Sigmoid colon (tissue), 4 donors: ENCODE results near the gene CNTNAP1.

Source experiments
- EP300 ChIP-seq, 4 donors: sonication (generic); formaldehyde crosslinking; IDR thresholded peaks; one replicate each; pipeline ENCODE4 v1.6.1; 2017; ENCODE audit warnings: antibody characterized with exemption in 4 of 4
- POLR2A ChIP-seq, 2 donors: fragments of 450-650 bp; IDR thresholded peaks; one replicate each; pipeline ENCODE4 v1.6.1; 2016; ENCODE audit warnings: antibody characterized with exemption in 2 of 2, mild to moderate bottlenecking in 2 of 2, moderate library complexity in 2 of 2
- TF ChIP-seq, protein P1 (sequence below), 4 experiments: fragments of 450-650 bp in 3 of 4; fragments of 200-600 bp in 1 of 4; IDR thresholded peaks; one replicate each; pipeline ENCODE4 v1.5.1; 2016 to 2019; ENCODE audit warnings: antibody characterized with exemption in 4 of 4, mild to moderate bottlenecking in 3 of 4, moderate library complexity in 2 of 4

- TF ChIP-seq EP300 (IDR thresholded peaks at IDR 0.05) (peak in 2 of 4 donors; percentile 62 to 86), POLR2A (IDR thresholded peaks at IDR 0.05) (no peak)
- TF ChIP-seq, protein P1, sequence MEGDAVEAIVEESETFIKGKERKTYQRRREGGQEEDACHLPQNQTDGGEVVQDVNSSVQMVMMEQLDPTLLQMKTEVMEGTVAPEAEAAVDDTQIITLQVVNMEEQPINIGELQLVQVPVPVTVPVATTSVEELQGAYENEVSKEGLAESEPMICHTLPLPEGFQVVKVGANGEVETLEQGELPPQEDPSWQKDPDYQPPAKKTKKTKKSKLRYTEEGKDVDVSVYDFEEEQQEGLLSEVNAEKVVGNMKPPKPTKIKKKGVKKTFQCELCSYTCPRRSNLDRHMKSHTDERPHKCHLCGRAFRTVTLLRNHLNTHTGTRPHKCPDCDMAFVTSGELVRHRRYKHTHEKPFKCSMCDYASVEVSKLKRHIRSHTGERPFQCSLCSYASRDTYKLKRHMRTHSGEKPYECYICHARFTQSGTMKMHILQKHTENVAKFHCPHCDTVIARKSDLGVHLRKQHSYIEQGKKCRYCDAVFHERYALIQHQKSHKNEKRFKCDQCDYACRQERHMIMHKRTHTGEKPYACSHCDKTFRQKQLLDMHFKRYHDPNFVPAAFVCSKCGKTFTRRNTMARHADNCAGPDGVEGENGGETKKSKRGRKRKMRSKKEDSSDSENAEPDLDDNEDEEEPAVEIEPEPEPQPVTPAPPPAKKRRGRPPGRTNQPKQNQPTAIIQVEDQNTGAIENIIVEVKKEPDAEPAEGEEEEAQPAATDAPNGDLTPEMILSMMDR (IDR thresholded peaks at IDR 0.05): no peak
Measured at GRCh38 chr17:42681976-42682721, at the start of gene CNTNAP1.
